GM18873 (cell line): ENCODE measurements around the gene PTCH1.

Experiments
- ATAC-seq: cut with Tn5 transposase; IDR thresholded peaks from one replicate; pipeline ENCODE4 v1.9.1; 2021; ENCODE audit warnings: mild to moderate bottlenecking, moderate library complexity, moderate number of reproducible peaks; ENCODE audit not compliant: unreplicated experiment, low FRiP score

PTCH1 gene

GRCh38 chr9:95516734-95517558 lies at the start of gene PTCH1:
Gene PTCH1, minus strand, starts transcription at chr9:95516971.
- no peak for ATAC-seq

GRCh38 chr9:95565982-95566381 lies 49.2 kb upstream of the PTCH1 start:
- ATAC-seq: no peak

GRCh38 chr9:95561913-95562312 lies 45.1 kb upstream of the PTCH1 start:
- no peak for ATAC-seq

GRCh38 chr9:95557142-95557541 lies 40.4 kb upstream of the PTCH1 start:
- no peak for ATAC-seq

- ATAC-seq: no peak
These were observed 39.8 kb upstream of the PTCH1 start for GRCh38 chr9:95556521-95556920.

GRCh38 chr9:95552814-95553546 lies 36.2 kb upstream of the PTCH1 start:
- no peak for ATAC-seq

GRCh38 chr9:95552255-95552654 lies 35.5 kb upstream of the PTCH1 start:
- no peak for ATAC-seq

GRCh38 chr9:95551406-95551805 lies 34.6 kb upstream of the PTCH1 start:
- no peak for ATAC-seq

- no peak for ATAC-seq
These were observed 29.2 kb upstream of the PTCH1 start for GRCh38 chr9:95545831-95546567.

- ATAC-seq: no peak
These were observed 17.4 kb upstream of the PTCH1 start for GRCh38 chr9:95533996-95534680.

GRCh38 chr9:95529910-95530309 lies 13.1 kb upstream of the PTCH1 start:
- no peak for ATAC-seq

- no peak for ATAC-seq
These were observed 12.2 kb upstream of the PTCH1 start for GRCh38 chr9:95528908-95529502.

- no peak for ATAC-seq
These were observed 6.2 kb upstream of the PTCH1 start for GRCh38 chr9:95522871-95523370.

GRCh38 chr9:95521699-95522098 lies 4.9 kb upstream of the PTCH1 start:
- ATAC-seq: no peak

- no peak for ATAC-seq
These were observed 1.0 kb upstream of the PTCH1 start for GRCh38 chr9:95517559-95518425.

GRCh38 chr9:95516221-95516733 lies 494 bp downstream of the PTCH1 start:
- no peak for ATAC-seq

GRCh38 chr9:95515272-95516113 lies 1.3 kb downstream of the PTCH1 start:
- ATAC-seq: no peak

- ATAC-seq: no peak
These were observed 2.4 kb downstream of the PTCH1 start for GRCh38 chr9:95514342-95514741.
